AG04449 (cell line): ENCODE data around the gene ASB16.

ENCODE experiments used
- CTCF ChIA-PET: fragments of 350-600 bp; formaldehyde crosslinking; extraction: SDS; loops from one replicate; lab custom pipeline; 2021; ENCODE audit warnings: antibody characterized with exemption; lab: Yijun Ruan, JAX
- POLR2A ChIA-PET: fragments of 400-600, 350-600 bp; formaldehyde crosslinking; extraction: SDS; loops from one replicate; lab custom pipeline; 2020; ENCODE audit warnings: antibody characterized with exemption, inconsistent platforms; lab: Yijun Ruan, JAX
- DNase-seq: peaks from one replicate; pipeline ENCODE4 v3.0.0-alpha.2; 2010; ENCODE audit warnings: low read depth, low spot score
- H3K4me3 ChIP-seq: 2 replicates; pipeline ENCODE4 v1.5.1; 2011; ENCODE audit warnings: low read depth, mild to moderate bottlenecking, control low read depth, low read length
- CTCF ChIP-seq: IDR thresholded peaks from one replicate; pipeline ENCODE4 v1.5.1; 2011; ENCODE audit warnings: mild to moderate bottlenecking, moderate library complexity, low read length, control low read depth, inconsistent platforms; ENCODE audit not compliant: insufficient read depth; ENCODE audit errors: missing control alignments

The ASB16 gene

GRCh38 chr17:44213403-44214229, 43.1 kb downstream of the ASB16 start:
- ChIA-PET POLR2A (no interaction called here), CTCF (interaction anchor here (1.1 to 7.2 kb wide), 3 partner anchors 11 to 119 kb away, joined by 3 to 130 read pairs (median 72); partner anchors contain the start of gene SLC25A39)

GRCh38 chr17:44214230-44214494, 43.7 kb downstream of the ASB16 start:
- H3K4me3 ChIP-seq, result no peak overlapping the region
- ChIA-PET CTCF (interaction anchor here (1.1 to 7.2 kb wide), 3 partner anchors 12 to 111 kb away, joined by 3 to 72 read pairs (median 3); partner anchors contain the start of gene SLC25A39), POLR2A (no interaction called here)

More at GRCh38 chr17:44213403-44214229, 43.1 kb downstream of the ASB16 start:
- no peak overlapping the region for H3K4me3 ChIP-seq
- no peak for TF ChIP-seq CTCF
- DNase-seq, result no peak

GRCh38 chr17:44214896-44215295, 44.4 kb downstream of the ASB16 start:
- DNase-seq, result no peak
- no peak overlapping the region for H3K4me3 ChIP-seq
- ChIA-PET CTCF (interaction anchor here (0.7 to 7.2 kb wide), 3 partner anchors 12 to 309 kb away, joined by 3 to 72 read pairs (median 3); no protein-coding TSS in a partner anchor), POLR2A (no interaction called here)
- TF ChIP-seq CTCF, result no peak

More at GRCh38 chr17:44214230-44214494, 43.7 kb downstream of the ASB16 start:
- no peak for TF ChIP-seq CTCF
- DNase-seq, result no peak

GRCh38 chr17:44216173-44216572, 45.7 kb downstream of the ASB16 start:
- ChIA-PET CTCF (interaction anchor here (1.1 to 3.1 kb wide), 10 partner anchors 8 to 307 kb away, joined by 3 to 22 read pairs (median 6); partner anchors contain the start of gene GRN), POLR2A (no interaction called here)
- DNase-seq, result no peak
- H3K4me3 ChIP-seq, result no peak overlapping the region
- no peak for TF ChIP-seq CTCF

GRCh38 chr17:44216694-44217093, 46.2 kb downstream of the ASB16 start:
- TF ChIP-seq CTCF, result no peak
- no peak overlapping the region for H3K4me3 ChIP-seq
- CTCF ChIA-PET, result interaction anchor here (0.8 to 3.1 kb wide), 13 partner anchors 8 to 418 kb away, joined by 3 to 22 read pairs (median 5); partner anchors contain the start of gene GRN
- DNase-seq, result no peak
- POLR2A ChIA-PET, result no interaction called here

GRCh38 chr17:44217738-44218343, 47.3 kb downstream of the ASB16 start:
- TF ChIP-seq CTCF, result no peak
- CTCF ChIA-PET, result interaction anchor here (0.9 to 4.7 kb wide), 12 partner anchors 8 to 306 kb away, joined by 3 to 58 read pairs (median 6); partner anchors contain the start of gene GRN
- POLR2A ChIA-PET, result interaction anchor here (0.6 to 1.5 kb wide), 3 partner anchors 14 to 26 kb away, joined by 3 read pairs; no protein-coding TSS in a partner anchor
- no peak for DNase-seq
- H3K4me3 ChIP-seq, result peak overlapping the region; percentile 65
